Right lobe of liver (tissue), 6 donors: ENCODE results near the gene ACOT6. TPM values are rescaled to one million over a fixed set of nuclear protein-coding genes. Genes with fewer than 3 reads are reported as not detected.

Source experiments
- ATAC-seq, 4 donors: fragments of 200-7000 bp; cut with Tn5 transposase; one replicate each; pipeline ENCODE4 v1.9.1; 2020; ENCODE audit warnings: mild to moderate bottlenecking in 4 of 4, moderate library complexity in 4 of 4
- DNase-seq, 3 donors: peaks; one replicate each; pipeline ENCODE4 v3.0.0-alpha.2; 2020
- H3K27ac ChIP-seq, 3 donors: fragments of 200-600 bp; one replicate each; pipeline ENCODE4 v1.8.0; 2022
- H3K27me3 ChIP-seq, 2 donors: fragments of 200-600 bp; one replicate each; pipeline ENCODE4 v1.8.0; 2022
- H3K36me3 ChIP-seq, 4 donors: fragments of 200-600 bp; sonication (generic) in 1 of 4; one replicate each; pipeline versions ENCODE4 v1.5.1 to v1.8.0; 2017 to 2022; ENCODE audit warnings: control low read depth in 1 of 4
- H3K4me1 ChIP-seq, 4 donors: fragments of 200-600 bp; sonication (generic) in 1 of 4; one replicate each; pipeline versions ENCODE4 v1.5.1 to v1.8.0; 2017 to 2022; ENCODE audit warnings: control low read depth in 1 of 4
- H3K4me3 ChIP-seq, 3 donors: fragments of 200-600 bp; one replicate each; pipeline ENCODE4 v1.8.0; 2022
- H3K9me3 ChIP-seq, 4 donors: fragments of 200-600 bp; sonication (generic) in 1 of 4; one replicate each; pipeline versions ENCODE4 v1.5.1 to v1.8.0; 2017 to 2022; ENCODE audit warnings: control low read depth in 1 of 4
- POLR2A ChIP-seq: fragments of 450-650 bp; IDR thresholded peaks from one replicate; pipeline ENCODE4 v1.6.1; 2017; ENCODE audit warnings: antibody characterized with exemption, mild to moderate bottlenecking
- WGBS: methylation state at CpG from one replicate; pipeline ENCODE4 v1.1.6; 2018; ENCODE audit warnings: low coverage, low lambda C conversion rate; ENCODE audit not compliant: insufficient coverage; ENCODE audit errors: missing lambda C conversion rate; 5-methylcytosine and 5-hydroxymethylcytosine counted together
- intact Hi-C, 2 donors: fragments of 100-400 bp; cut with DNase I; formaldehyde crosslinking; loops; one replicate each; pipeline versions ENCODE4 v1.11.2 to v1.14.1; 2022
- total RNA-seq, 6 experiments: library from RNA; depleted of rRNA in 2 of 6; stranded (reverse); fragments of >200 nt in 2 of 6; fragmentation: NEBNext Ultra II Directional in 3 of 6; extraction: Animal tissue kit (Norgen Biotek cat#: 25700) in 3 of 6; gene quantifications; one replicate each; pipeline versions ENCODE4 v1.1.0 to v1.2.4, GENCODE V29; 2016 to 2023
- TF ChIP-seq, protein P1 (sequence below), 4 donors: fragments of 200-600 bp in 3 of 4; fragments of 450-650 bp in 1 of 4; IDR thresholded peaks; one replicate each; pipeline versions ENCODE4 v1.5.1 to v1.8.0; 2016 to 2022; ENCODE audit warnings: antibody characterized with exemption in 4 of 4, mild to moderate bottlenecking in 2 of 4
- donor health status: DM: no; HTN: yes; CAD: no.
- donor health status: DM: no; HTN: no; CAD: no.
- donor health status: DM: no; HTN: no; CAD: no.
- donor health status: DM: no; HTN: yes; CAD: no.
- donor health status: DM: no; HTN: yes; CAD: no.

Gene ACOT6
- total RNA-seq, 6 experiments from 2014 or later, result 0.49 to 1.4 (median 0.94) TPM; not detected in 2

DNA sequence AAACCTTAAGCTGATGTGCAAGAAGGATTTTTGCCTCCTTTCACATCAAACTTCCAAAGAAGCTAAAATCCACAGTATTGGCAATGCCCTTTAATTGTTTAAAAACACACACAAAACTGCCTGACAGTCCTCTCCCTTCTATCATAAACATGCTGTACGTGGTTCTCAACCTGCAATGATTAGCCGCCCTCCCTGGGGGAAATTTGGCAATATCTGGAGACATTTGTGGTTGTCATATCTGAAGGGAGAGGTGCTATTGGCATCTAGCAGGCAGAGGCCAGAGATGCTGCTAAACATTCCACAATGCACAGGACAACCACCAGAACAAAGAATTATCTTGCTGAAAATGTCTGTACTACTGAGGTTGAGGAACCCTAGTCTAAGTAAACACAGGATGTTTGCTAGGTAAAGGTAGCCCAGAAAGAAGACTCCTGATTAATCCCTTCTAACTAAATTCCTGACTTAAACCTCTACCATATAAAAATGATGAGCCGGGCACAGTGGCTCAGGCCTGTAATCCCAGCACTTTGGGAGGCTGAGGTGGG, 1.2 kb downstream of the ACOT6 start:
- intact Hi-C loops, result no loop called here
- H3K27ac ChIP-seq, result peak overlapping the region in 2 of 3 donors; percentile 93 to 95
- no peaks in the 10 kb centered on the region for H3K27me3 ChIP-seq
- no peak for DNase-seq
- H3K4me3 ChIP-seq, result peak overlapping the region; percentile 64 to 76 (median 71)
- H3K9me3 ChIP-seq, result no peaks in the 10 kb centered on the region
- WGBS, result 74% methylated on average over 3 of the region's 3 CpGs
- H3K36me3 ChIP-seq, result no peaks in the 10 kb centered on the region
- peaks cover 0 to 22% (median under 1%) of the 10 kb centered on the region in 4 donors for H3K4me1 ChIP-seq
- TF ChIP-seq, protein P1, sequence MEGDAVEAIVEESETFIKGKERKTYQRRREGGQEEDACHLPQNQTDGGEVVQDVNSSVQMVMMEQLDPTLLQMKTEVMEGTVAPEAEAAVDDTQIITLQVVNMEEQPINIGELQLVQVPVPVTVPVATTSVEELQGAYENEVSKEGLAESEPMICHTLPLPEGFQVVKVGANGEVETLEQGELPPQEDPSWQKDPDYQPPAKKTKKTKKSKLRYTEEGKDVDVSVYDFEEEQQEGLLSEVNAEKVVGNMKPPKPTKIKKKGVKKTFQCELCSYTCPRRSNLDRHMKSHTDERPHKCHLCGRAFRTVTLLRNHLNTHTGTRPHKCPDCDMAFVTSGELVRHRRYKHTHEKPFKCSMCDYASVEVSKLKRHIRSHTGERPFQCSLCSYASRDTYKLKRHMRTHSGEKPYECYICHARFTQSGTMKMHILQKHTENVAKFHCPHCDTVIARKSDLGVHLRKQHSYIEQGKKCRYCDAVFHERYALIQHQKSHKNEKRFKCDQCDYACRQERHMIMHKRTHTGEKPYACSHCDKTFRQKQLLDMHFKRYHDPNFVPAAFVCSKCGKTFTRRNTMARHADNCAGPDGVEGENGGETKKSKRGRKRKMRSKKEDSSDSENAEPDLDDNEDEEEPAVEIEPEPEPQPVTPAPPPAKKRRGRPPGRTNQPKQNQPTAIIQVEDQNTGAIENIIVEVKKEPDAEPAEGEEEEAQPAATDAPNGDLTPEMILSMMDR (IDR thresholded peaks at IDR 0.05), result no peak
- no peak for TF ChIP-seq POLR2A
- ATAC-seq, result no peak

DNA sequence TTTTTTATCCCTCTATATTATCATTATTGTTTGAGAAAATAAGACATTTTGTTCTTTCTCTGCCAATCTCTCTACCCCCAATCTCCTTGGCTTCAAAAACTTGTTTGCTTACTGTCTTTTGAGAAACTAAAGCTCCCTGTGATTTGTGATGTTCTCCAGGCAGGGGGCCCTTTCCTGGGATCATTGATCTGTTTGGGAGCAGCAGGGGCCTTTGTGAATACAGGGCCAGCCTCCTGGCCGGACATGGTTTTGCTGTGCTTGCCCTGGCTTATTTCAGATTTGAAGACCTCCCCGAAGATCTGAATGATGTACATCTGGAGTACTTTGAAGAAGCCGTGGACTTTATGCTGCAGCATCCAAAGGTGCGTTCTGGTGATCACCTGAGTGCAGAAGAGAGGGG, 4.5 kb downstream of the ACOT6 start:
- Histone ChIP-seq H3K36me3 (no peaks in the 10 kb centered on the region), H3K27ac (no peak overlapping the region), H3K4me3 (no peak overlapping the region), H3K4me1 (peaks cover 0 to 27% (median 3%) of the 10 kb centered on the region in 4 donors), H3K9me3 (no peaks in the 10 kb centered on the region), H3K27me3 (no peaks in the 10 kb centered on the region)
- WGBS, result 80% methylated on average over 4 of the region's 4 CpGs
- intact Hi-C loops, result no loop called here
- ATAC-seq (no peak), DNase-seq (no peak)
- TF ChIP-seq, protein P1 (IDR thresholded peaks at IDR 0.05), result no peak
- TF ChIP-seq POLR2A, result no peak

DNA sequence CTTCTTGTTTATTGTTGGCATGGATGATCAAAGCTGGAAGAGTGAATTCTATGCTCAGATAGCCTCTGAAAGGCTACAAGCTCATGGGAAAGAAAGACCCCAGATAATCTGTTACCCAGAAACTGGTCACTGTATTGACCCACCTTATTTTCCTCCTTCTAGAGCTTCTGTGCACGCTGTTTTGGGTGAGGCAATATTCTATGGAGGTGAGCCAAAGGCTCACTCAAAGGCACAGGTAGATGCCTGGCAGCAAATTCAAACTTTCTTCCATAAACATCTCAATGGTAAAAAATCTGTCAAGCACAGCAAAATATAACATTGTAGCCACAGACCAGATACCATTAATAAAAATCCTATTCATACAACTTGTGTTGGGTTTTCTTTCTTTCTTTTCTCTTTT, 7.2 kb downstream of the ACOT6 start:
- peak; percentile 28 to 75 (median 58) for ATAC-seq
- H3K36me3 ChIP-seq, result no peaks in the 10 kb centered on the region
- peaks cover 0 to 13% (median 3%) of the 10 kb centered on the region in 4 donors for H3K4me1 ChIP-seq
- 60% methylated on average over 1 of the region's 1 CpG for WGBS
- TF ChIP-seq, protein P1 (IDR thresholded peaks at IDR 0.05), result no peak
- TF ChIP-seq POLR2A, result no peak
- no peak for DNase-seq
- no peaks in the 10 kb centered on the region for H3K27me3 ChIP-seq
- H3K4me3 ChIP-seq, result no peak overlapping the region
- intact Hi-C loops, result no loop called here
- H3K9me3 ChIP-seq, result no peaks in the 10 kb centered on the region
- H3K27ac ChIP-seq, result no peak overlapping the region

DNA sequence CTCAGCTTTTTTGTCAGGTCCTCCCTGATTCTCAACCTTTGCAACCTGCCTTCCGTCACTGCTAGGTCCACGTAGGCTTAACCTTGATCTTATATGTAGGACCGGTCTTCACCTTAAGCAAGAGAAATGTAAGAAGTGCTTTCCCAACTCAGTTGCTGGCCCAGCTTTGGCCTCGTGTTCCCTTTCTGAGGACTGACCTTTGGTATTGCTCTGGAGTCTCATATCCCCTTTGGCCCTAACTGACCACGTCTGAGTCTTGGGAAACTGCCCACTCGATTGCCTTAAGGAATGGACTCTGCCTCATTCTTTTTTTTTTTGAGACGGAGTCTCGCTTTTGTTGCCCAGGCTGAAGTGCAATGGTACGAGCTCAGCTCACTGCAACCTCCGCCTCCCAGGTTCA, 8.0 kb downstream of the ACOT6 start:
- intact Hi-C loops, result no loop called here
- H3K9me3 ChIP-seq, result no peaks in the 10 kb centered on the region
- H3K27me3 ChIP-seq, result no peaks in the 10 kb centered on the region
- H3K4me3 ChIP-seq, result no peak overlapping the region
- H3K4me1 ChIP-seq, result peaks cover 0 to 13% (median 3%) of the 10 kb centered on the region in 4 donors
- peak in 3 of 4 donors; percentile 53 to 80 (median 80) for ATAC-seq
- peak in 1 of 3 donors; percentile 51 for DNase-seq
- TF ChIP-seq, protein P1 (IDR thresholded peaks at IDR 0.05), result no peak
- no peak for TF ChIP-seq POLR2A
- H3K36me3 ChIP-seq, result no peaks in the 10 kb centered on the region
- 41% methylated on average over 9 of the region's 10 CpGs for WGBS
- H3K27ac ChIP-seq, result no peak overlapping the region
